ENCODE measurements around the gene C17orf113.

C17orf113 gene

DNA sequence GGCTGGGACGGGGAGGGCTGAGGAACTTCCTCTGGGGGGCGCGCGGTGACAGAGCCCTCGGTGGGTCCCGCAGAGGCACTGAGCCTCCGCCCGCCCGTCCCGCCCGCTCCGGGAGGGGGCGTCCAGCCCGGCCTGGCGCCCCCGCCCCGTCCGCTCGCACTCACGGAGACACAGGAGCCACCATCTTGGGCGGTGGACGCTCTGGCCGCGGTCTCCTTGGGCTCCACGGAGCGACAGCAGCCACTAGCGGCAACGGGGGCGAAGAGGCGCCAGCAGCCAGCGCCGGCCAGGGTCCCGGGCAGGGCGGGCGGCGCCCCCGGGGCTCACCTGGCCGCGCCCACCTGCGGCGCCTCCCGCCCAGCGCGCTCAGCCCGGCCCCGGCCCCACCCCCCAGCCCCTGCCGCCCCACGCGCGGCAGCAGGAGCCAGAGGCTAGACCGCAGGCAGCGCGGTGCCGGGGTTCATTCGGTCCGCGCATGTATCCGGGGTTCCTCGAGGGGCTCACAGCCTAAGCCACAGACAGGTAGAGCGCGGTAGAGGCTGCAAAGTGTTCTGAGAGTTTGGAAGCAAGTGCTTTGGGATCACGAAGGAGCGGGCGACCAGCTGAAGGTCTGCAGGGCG lies at the start of gene C17orf113:
Gene C17orf113 (minus strand): TSS at position 209 of the 620 bp plus-strand sequence. CDS start 7,225 bp downstream, outside the sequence.
- peak; percentile 26 for DNase-seq

DNA sequence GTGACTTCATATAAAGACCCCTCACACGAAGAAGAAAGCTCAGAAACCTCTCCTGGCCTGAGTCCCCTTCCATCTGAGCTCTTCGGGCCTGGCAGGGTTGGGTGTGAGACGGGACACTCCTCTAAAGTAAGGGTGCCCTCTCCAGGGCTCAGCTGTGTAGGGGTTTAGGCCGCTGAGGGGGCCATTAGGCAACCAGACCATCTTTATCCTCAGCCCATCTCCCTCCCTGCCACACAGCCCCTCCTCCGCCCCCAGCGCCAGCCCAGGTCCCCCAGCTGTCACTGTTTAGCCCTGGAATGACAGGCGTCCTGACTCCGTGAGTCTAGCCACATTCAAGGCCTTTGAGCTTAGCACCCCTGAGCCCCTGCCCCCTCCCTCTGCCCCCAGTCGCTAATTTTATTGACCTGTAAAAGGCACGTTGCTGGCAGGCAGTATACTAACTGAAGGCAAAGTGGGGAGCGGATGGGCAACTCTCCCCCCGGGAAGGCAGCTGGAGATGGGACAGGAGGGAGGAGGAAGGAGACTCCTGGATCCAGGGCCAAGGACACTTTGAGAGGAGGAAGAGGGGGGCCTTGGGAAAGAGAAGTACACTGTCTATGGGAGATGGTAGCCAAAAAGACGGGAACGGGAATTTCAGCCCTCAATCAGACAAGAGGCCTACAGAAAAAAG lies 48.5 kb upstream of the C17orf113 start:
- no peak for DNase-seq

DNA sequence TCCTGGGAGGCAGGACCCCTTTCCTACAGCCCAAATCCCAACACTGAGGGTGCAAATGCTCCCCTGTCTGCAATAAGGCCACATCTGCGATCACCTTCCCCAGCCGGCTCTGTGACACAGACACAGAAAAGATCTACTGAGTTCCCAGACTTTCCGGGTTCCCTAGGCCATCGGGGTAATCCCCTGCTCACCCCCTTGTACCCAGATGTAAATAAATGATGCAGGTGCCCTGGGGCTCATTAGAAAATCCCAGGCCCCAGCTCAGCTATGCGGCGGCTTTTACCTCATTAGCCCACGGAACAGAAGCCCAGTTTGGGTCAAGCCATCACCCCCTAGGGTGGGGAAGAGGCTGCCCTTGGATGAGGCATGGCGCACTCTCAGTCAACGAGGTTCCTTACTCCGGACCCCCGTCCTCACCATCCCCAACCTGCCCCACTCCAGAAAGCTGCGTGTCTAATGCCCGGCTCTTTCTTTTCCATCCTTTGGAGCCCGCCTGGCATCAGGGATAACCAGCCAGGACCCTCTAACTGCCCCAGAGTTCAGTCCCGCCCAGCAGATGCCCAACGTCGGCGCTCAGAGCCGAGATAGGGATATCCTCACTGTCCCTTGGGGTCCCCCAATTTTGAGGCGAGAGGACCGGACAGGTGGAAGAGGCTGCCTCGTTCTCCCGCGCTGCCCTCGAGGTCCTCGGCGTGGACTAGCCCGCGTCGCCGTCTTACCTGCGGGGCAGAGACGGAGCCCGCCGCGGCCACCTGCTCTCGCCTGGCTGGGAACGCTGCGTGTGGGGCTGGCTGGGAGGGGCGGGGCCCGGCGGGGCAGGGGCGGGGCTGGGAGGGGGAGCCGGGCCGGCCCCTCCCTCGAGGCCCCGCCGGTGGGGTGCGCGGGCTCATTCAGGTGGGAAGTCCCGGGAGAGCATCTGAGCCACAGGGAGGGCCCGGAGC lies 47.6 kb upstream of the C17orf113 start, which contains the start of gene ZNF385C:
Gene ZNF385C (minus strand): TSS at position 783 of the 941 bp plus-strand sequence. CDS start 35,417 bp downstream, outside the sequence.
- peak; percentile 23 for DNase-seq

DNA sequence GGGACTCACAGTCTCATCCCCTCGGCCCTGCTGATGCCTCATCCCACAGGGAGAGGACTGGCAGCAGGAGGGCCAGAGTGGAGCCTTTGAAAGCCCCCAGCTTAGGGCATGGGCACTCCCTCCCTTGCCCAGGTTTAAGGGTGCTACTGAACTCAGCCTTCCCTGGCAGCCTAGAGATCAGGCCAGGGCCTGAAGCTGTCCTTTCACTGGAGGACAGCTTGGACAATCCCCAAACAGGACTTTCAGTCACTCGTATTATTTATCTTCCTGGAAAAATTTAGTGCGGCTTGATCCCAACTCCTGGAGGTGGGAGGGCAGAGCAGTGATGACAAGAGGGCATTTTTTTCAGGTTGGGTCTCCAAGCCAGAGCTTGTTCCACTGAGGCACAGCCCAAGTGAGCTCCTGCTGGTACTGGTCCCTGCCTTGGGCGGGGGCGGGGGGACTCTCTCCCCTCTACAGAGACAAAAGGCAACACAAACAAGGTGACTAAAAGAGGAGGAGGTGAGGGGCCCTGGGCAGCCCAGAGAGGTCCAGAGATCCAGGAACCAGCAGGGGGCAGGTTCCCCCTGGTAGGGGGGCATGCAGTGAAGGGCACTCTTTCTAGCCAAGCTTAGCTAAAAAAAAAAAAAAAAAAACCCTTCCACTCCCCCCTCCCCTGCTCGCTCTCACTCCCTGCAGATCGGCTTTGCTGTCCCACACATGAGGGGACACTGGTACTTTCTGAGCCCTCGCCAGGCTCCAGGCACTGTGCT lies 46.1 kb upstream of the C17orf113 start:
- no peak for DNase-seq

DNA sequence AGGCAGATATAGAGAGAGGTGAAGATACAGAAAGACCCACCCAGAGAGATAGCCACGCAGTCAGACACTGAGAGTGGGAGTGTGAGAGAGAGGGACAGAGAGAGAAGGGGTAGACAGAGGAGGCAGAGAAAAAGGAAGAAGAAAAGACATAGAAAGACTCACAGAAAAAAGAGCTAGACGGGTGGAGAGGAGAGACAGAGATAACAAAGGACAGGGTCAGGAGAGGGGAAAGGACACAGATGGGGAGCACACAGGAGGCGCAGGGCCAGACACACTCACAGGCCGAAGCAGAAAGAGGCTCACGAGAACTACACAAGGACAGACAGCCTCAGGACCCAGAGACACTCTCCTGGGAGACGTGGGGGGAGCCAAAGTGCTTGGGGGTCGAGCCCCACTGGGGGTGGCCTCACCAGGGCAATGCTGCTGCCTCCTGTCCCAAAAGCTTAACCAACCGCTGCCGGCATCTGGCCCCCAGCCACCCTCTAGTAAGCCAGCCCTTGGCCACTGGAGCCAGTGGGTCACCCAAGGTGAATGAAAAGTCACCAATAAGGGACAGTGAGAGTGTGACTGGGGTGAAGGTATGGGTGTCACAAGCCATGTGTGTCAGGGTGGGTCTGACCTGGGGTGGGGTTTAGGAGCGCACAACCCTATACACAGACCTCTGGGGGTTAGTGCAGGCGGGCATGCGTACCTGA lies 44.1 kb upstream of the C17orf113 start:
- no peak for DNase-seq

DNA sequence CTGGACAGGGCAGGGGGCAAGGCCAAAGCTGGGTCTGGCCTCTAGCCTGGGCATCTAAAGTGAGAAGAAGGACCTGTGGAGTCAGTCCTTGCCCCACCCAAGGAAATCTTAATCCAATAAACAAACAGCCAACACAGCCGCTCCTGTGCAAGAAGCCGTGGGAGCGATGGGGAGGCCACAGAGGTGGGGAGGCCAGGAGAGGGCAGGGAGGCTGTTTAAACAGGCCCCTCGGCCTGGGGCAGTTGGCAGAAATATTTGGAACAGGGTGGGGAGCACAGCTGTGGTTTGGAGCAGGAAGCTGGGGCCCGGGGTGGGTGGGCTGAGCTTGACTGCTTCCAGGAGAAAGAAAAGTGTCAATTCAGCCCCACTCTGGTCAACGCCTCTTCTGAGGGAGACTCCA lies 42.5 kb upstream of the C17orf113 start:
- no peak for DNase-seq

DNA sequence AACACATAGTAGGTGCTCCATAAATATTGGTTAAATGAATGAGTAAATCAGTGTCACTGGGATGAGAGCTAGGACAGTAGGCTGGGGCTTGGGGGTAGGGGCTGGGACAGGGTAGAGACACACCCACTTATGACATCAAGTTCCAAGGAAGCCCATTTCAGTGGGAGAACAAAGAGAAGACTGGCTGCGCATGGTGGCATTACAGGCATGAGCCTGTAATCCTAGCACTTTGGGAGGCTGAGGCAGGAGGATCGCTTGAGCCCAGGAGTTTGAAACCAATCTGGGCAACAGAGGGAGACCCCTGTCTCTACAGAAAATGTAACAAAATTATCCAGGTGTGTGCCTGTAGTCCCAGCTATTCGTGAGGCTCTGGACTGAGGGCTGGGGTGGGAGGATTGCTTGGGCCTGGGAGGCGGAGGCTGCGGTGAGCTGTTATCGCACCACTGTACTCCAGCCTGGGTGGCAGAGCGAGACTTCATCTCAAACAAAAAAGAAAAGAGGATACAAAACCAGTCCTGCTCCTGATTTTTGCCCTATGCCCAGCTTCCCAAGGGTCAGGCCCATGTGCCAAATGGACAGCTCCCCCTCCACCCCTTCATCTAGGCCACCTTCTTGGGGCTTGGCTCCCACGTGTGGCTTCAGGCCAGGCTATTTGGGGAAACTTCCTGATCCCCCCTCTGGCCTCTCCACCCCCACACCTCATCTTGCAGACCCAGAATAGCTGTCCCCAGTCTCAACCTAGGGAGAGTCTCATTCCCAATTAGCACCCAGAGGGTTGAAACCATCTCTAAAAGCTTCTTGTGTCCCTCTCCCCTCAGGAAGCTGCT lies 40.8 kb upstream of the C17orf113 start:
- DNase-seq, result no peak

DNA sequence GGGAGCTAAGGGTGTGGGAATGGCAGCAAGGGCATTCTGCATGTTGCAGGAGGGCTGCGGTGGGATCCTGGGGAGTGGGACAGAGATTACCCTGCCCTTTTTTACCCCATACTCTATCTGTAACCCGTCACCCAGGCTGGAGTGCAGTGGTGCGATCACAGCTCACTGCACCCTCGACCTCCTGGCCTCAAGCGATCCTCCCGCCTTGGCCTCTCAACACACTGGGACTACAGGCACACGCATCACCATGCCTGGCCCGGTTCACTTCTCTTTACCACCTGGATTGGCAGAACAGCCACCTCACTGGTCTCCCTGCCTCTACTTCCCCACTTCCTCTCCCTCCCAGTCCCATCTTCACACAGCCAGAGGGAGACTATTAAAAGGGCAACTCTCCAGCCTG lies 38.3 kb upstream of the C17orf113 start:
- no peak for DNase-seq

DNA sequence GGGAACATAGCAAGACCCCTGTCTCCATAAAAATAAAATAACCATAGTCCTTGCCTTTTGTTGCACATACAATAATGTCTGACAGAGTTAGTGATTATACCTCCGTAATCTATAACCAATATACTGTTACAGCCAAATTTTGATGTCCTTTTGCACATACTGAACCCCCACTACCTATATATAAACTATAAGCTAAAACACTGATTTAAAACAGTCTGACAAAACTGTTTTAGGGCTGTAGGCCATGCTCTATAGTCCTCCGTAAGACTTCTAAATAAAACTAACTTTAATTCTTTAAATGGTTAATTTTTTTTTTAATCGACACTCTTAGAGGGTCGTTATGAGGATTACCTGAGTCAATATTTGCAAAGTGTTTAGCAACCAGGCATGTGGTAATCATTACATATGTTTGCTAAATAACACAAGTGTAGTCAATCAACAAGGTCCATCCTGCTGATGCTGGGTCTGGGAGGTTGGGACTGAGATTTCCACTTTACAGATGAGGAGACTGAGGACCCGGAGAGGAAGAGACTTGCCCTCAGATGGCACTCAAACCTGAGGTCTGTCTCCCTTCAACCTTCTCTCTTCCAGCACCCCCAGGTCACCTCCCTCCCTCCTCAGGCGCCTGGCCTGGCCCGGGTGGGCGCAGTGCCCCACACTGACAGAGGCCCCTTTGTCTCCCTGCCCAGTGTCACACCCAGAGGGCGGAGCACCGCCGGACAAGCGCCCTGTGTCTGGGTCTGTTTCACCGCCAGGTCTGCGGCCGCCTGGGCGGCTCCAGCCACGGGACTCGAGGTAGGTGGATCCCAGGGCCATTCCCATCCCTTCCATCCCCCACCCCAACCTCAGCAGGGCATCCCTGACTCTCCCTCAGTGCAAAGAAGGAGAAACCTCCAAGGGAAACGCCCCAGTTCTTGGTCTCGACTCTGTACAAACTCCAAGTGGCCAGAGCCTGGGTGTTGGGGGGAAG lies 37.6 kb upstream of the C17orf113 start:
- DNase-seq, result no peak

DNA sequence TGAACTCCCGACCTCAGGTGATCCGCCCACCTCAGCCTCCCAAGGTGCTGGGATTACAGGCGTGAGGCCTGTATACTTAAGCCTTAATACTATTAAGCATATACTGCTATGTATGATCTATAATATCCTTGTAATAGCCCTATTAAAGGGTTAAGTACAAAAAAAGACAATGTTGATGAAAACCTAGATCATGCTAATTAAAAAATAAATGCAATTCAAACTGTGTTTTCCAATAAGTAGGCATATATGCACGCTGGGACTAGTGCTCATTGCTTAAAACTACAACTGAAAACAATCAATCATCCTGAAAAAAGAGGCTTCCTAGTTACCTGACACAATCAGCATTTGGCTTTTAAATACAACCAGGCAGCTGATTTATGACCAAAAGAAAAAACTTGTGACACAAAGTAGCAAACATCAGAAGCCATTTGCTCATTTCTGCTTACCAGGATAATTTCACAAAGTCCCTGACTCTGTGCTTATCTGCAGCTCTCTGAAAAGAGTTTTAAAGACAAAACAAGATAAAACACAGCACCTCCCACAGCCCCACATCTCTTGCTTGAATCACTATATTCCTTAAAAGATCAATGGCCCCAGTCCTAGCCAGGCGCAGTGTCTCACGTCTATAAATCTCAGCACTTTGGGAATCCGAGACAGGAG lies 36.8 kb upstream of the C17orf113 start:
- DNase-seq, result no peak

DNA sequence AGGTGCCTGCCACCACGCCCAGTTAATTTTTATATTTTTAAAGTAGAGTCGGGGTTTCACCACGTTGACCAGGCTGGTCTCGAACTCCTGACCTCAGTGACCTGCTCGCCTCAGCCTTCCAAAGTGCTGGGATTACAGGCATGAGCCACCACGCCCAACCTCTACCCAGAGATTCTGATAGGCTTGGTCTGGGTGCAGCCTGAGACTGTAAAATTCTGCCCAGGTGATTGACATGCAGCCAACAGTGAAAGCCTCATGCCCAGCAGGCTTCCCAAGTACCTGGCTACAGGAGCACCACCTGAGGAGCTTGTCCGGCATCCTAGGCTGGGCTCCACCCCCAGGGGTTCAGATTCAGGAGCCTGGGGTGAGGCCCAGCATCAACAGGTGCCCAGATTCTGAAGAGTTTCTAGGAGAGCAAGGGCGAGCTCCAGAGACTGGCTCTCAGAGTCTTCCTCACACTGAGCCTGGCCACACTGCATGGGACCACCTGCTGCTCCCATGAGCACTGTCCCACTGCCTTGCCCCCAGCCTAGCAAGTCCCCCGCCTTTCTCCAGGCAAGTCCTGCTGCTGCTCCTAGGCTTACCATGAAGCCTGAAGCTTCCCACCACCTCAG lies 31.2 kb upstream of the C17orf113 start:
- no peak for DNase-seq

DNA sequence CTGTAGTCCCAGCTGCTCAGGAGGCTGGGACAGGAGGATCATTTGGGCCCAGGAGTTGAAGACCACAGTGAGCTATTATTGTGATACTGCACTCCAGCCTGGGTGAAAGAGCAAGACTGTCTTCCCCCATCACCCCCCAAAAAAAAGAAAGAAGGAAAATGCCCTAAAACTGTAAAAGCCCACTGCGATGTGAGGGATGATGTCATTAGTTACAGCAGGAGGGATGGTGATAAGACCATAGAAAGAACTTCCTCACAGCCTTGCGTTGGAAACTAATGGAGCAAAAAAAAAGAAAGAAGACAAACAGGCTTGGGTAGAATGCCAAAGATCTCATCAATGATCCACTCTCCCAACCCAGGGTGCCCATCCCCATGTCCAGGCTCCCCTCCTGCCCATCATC lies 29.1 kb upstream of the C17orf113 start:
- DNase-seq, result no peak

DNA sequence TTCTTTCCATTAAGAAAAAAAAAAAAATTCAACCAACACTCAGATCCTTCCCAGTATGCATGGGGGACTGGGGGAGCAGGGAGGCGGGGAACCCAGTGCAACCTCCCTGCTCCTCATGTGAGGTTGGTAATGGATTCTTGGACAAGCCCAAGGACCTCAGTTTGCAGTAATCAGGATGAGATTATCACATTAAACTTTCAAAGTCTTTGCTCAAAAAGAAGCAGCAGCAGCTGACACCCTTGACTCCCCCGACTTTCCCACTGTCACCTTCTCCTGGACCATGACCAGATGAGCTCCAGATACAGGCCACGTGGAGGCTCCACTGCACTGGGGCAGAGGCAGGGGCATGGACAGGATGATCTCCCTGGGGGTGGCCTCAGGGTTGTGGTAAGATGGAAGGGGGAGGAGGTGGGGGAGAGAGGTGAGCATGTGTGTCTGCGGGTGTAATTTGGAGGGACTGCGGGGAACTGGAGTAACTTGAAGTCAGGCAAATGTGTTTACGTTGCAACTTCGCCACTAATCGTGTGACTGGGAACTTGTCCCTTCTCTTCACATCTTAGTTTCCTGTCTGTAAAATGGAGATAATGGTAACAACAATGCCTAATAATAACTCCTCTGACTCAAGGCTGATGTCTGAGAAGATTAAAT lies 28.1 kb upstream of the C17orf113 start:
- DNase-seq, result no peak

DNA sequence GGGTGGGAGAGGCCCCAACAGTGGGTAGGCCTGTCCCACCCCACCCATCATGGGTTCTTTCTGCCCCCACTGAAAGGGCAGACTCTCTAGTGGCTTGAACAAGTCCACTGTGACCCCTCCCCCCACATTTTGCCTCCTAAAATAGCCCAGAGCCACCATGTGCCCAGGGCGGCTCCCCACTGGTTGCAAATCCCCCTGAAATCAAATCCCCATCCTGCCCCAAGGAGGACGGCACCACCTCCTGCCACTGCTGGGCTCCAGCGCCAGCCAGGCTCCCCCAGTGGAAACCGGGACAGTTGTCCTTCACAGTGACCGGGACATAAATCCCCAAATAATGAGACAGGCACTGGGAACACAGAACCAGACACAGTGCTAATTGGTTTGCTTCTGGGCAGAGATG lies 27.4 kb upstream of the C17orf113 start:
- DNase-seq, result no peak

DNA sequence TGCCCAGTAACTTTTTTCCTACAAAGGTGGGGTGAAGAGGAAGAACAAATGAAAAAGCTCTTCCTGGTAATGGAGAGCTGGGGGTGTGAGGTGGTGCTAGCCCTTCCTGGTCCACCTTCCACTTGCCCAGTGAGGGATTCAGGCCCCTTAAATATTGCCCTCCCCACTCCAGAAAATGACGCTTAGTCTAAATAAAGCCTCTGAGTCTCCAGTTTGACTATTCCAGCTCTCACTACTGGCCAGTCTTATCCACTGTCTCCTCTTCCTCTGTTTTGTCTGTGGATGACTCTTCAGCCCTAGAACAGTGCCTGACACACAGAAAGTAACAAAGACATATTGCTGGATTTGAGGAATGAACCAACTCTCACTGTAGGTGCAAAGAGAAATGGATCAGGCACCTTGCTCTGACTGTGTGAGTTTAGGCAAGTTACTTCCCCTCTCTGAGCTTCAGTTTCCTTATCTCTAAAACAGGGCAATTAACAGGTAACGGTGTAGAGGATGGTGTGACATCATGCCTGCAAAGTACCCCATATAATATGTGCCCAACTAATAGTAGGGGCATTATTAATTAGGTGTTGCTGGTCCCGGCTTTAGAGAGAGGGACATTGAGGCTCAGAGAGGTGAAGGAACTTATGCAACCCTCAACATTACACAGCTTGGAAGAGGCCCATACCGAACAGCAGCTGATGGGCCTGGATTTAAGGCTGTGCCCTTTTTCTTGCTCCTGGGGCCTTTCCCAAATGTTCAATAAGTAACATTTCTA lies 26.6 kb upstream of the C17orf113 start:
- no peak for DNase-seq

DNA sequence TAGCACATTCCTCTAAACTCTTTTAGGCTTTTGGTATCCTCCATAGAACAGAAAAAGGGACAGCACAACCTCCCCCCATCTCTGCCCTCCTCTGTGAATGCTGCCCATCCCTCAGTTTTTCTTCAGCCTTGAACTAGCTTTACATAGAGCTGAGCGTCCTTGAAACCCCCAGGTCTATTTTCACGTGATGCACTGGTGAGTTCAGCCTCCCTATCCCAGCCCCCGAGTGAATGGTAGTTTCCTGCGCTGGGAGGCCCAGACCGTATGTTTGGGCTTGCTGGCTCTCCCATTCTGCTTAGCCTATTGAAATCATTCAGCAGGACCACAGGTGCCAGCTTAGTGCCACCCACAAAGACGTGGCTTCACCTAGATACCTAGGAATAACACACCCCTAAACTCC lies 25.4 kb upstream of the C17orf113 start:
- DNase-seq, result no peak

DNA sequence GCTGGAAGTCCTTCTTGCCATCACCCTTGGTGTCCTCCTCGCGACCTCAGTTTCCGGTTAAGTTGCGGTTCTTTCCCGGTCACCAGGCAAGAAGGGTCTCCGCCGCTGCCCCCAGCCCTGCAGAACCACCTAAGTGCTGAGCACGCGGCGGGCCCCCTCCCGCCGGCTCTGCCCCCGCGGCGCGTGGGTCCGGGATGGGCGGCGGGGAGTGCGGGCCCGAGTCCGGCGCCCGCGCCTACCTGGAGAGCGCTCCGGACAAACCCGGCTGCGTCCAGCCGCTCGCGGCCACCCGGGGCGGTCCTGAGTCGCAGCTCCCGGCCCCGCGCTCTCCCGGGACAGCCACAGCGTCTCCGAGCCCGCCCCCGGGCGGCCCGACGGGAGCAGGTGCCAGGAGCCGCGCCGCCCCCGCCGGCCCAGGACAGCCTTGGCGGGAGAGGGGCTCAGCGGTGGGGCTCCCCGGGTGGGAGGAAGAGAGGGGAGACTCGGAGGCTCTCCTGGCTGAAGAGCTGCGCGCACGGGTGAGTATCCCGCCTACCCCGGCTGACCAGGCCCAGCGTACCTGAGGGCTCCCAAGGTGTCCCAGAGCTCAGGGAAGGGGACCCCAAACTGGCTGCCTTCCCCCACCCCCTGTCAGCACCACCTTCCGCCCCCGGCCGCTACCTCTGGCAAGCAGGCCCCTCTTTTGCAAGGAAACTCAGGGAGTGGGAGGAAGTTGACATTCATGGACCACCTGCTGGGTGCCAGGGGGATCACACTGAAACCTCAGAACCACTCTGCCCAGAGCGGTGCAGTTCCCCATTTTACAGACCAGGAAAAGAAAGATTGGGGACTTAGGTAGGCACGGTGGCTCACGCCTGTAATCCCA lies 22.2 kb upstream of the C17orf113 start:
- DNase-seq, result no peak
